Measurements from ENCODE around the gene MAGI1. TPM values are rescaled to one million over a fixed set of nuclear protein-coding genes. Genes with fewer than 3 reads are reported as not detected.
A peak's percentile ranks its signal among the peaks of the same experiment; 100 is the strongest.

MAGI1 gene
- total and polyA plus RNA-seq, 12 donors = 5.7 to 58.2 (median 37.7) TPM

DNA sequence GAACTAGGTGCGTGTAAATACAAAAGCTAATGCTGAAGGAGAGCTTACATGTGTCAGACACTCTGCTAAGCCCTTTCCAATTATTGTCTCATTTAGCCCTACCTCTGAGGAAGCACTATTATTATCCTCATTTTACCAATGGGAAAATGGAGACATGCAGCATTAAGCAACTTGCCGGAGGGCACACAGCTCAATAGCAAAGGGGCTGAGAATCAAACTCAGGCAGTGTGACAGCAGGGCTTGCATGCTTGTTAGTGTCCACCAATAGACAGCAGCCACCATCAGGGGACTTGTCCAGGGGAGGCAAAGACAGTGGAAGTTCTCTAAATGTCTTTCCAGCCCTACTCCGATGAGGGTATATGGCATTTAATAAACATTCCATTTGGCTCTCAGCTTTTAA lies 548.6 kb downstream of the MAGI1 start:
- intact Hi-C loops (cut with DNase I) = no loop called here
- Histone ChIP-seq H3K9me3 (no peaks in the 10 kb centered on the region), H3K27ac (no peak overlapping the region), H3K4me1 (peaks cover 11 to 37% (median 28%) of the 10 kb centered on the region in 9 donors), H3K27me3 (no peaks in the 10 kb centered on the region), H3K36me3 (peaks cover 0 to 14% (median 0%) of the 10 kb centered on the region in 9 donors), H3K4me3 (no peak overlapping the region)
- DNase-seq (no peak), ATAC-seq (no peak)
- WGBS, 2 donors = 94 to 97% methylated on average over 3 of the region's 3 CpGs
- TF ChIP-seq, protein P1, sequence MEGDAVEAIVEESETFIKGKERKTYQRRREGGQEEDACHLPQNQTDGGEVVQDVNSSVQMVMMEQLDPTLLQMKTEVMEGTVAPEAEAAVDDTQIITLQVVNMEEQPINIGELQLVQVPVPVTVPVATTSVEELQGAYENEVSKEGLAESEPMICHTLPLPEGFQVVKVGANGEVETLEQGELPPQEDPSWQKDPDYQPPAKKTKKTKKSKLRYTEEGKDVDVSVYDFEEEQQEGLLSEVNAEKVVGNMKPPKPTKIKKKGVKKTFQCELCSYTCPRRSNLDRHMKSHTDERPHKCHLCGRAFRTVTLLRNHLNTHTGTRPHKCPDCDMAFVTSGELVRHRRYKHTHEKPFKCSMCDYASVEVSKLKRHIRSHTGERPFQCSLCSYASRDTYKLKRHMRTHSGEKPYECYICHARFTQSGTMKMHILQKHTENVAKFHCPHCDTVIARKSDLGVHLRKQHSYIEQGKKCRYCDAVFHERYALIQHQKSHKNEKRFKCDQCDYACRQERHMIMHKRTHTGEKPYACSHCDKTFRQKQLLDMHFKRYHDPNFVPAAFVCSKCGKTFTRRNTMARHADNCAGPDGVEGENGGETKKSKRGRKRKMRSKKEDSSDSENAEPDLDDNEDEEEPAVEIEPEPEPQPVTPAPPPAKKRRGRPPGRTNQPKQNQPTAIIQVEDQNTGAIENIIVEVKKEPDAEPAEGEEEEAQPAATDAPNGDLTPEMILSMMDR (IDR thresholded peaks at IDR 0.05) = no peak

GRCh38 chr3:65489253-65489652 lies 549.5 kb downstream of the MAGI1 start:
- TF ChIP-seq, protein P1 (IDR thresholded peaks at IDR 0.05) = no peak
- H3K27ac ChIP-seq = no peak overlapping the region
- H3K27me3 ChIP-seq = no peaks in the 10 kb centered on the region
- H3K36me3 ChIP-seq = peaks cover 0 to 14% (median 0%) of the 10 kb centered on the region in 9 donors
- intact Hi-C loops (cut with DNase I) = loop anchor here in 2 of 10 donors (5.0 to 10.0 kb wide), 2 partner anchors 48 to 56 kb away; no protein-coding TSS in a partner anchor
- H3K9me3 ChIP-seq = no peaks in the 10 kb centered on the region
- ATAC-seq = no peak
- WGBS, 2 donors = 96% methylated on average over 2 of the region's 2 CpGs
- no peak for DNase-seq
- H3K4me3 ChIP-seq = no peak overlapping the region
- peaks cover 14 to 46% (median 35%) of the 10 kb centered on the region in 9 donors for H3K4me1 ChIP-seq

GRCh38 chr3:65485826-65486469 lies 552.8 kb downstream of the MAGI1 start:
- WGBS, 2 donors = 12 to 16% methylated on average over 3 of the region's 3 CpGs
- peak overlapping the region in 3 of 10 donors; percentile 3 to 8 (median 3) for H3K4me3 ChIP-seq

GRCh38 chr3:65484964-65485363 lies 553.8 kb downstream of the MAGI1 start:
- no peaks in the 10 kb centered on the region for H3K9me3 ChIP-seq
- H3K27me3 ChIP-seq = no peaks in the 10 kb centered on the region
- TF ChIP-seq, protein P1 (IDR thresholded peaks at IDR 0.05) = no peak
- ATAC-seq (peak in 3 of 8 donors; percentile 7 to 15 (median 12)), DNase-seq (no peak)
- no peaks in the 10 kb centered on the region for H3K36me3 ChIP-seq
- WGBS, 2 donors = 33 to 39% methylated on average over 3 of the region's 3 CpGs
- peak overlapping the region; percentile 14 to 83 (median 76) for H3K27ac ChIP-seq
- intact Hi-C loops (cut with DNase I) = loop anchor here in 2 of 10 donors (5.0 to 10.0 kb wide), 2 partner anchors 52 to 60 kb away; no protein-coding TSS in a partner anchor
- no peak overlapping the region for H3K4me3 ChIP-seq
- H3K4me1 ChIP-seq = peaks cover 19 to 84% (median 69%) of the 10 kb centered on the region in 9 donors

More at GRCh38 chr3:65485826-65486469, 552.8 kb downstream of the MAGI1 start:
- Histone ChIP-seq H3K36me3 (no peaks in the 10 kb centered on the region), H3K4me1 (peaks cover 19 to 79% (median 68%) of the 10 kb centered on the region in 9 donors), H3K27ac (peak overlapping the region; percentile 28 to 83 (median 76)), H3K27me3 (no peaks in the 10 kb centered on the region), H3K9me3 (no peaks in the 10 kb centered on the region)
- DNase-seq = no peak
- intact Hi-C loops (cut with DNase I) = loop anchor here in 2 of 10 donors (5.0 to 10.0 kb wide), 2 partner anchors 51 to 59 kb away; no protein-coding TSS in a partner anchor
- peak in 7 of 8 donors; percentile 30 to 80 (median 57) for ATAC-seq
- TF ChIP-seq, protein P1 (IDR thresholded peaks at IDR 0.05) = no peak
